EH (cell line): ENCODE measurements around the gene SCNN1G.

ENCODE experiments used
- DNase-seq: peaks from one replicate; pipeline ENCODE4 v3.0.0-alpha.2; 2015; ENCODE audit warnings: low read depth

SCNN1G gene

DNA sequence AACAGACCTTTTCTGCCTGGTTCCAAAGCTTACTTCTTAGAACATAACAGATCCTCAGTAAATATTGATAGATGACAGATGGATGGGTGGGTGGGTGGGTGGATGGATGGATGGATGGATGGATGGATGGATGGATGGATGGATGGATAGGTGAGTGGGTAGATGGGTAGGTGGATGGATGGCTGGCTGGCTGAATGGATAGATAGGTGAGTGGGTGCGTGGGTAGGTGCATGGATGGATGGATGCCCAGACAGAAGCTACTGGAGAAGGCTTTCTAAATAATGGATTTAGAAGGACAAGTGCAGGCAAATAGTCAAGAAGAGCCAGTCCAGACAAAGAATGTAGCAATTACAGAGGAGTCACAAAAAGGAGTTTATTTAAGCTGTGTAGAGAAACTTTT is 19.6 kb downstream of the SCNN1G start:
- no peak for DNase-seq

DNA sequence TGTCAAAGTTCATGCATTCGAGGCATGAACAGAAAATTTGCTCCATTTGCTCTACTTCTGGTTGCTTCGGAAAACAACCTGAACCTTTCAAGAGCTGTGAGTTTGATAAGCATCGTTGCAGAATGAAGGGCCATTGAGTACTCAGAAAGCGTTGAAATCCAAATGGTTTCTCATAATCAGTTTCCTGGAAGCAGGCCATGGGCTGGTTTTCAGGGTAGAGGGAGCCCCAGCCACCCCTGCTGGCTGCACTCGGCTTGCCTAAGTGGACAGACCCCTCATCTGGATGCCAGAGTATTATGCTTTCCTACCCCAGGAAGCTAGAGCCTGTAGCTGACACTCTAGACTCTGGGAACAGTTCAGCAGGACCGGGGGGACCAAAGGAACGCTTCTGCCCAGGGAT is 24.4 kb downstream of the SCNN1G start:
- no peak for DNase-seq

DNA sequence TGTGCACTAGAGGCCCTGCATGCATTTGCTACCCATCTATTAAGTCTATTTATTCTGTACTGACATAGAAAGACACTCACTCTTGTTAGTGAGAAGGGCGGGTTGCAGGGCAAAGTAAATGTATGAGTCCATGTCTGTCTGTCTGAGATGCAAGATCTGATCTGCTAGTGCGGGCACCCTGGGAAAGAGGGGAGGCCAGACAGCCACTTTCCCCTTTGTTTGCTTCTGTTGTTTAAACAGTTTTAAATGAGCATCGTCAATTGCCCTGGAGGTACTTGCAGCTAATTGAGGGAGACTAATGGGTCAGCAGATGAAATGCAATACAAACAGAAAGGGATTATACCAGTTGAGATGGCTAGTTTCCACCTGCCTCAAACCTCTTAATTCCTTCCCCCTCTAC is 24.9 kb downstream of the SCNN1G start:
- DNase-seq = no peak

DNA sequence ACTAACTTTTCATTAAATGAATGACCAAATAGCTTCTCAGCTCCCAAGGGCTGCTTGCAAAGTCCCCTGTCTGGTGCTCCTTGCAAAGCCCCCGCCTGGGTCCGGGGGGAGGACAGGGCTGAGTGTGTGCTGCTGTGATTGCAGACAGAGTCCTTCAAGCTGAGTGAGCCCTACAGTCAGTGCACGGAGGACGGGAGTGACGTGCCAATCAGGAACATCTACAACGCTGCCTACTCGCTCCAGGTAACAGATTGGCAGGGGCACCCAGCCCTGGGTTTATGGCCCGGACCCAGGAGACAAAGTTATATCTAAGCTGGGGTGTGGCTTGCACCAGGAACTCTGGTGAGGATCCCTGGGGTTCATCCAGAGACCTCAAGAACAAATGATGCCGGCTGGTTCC is 27.1 kb downstream of the SCNN1G start:
- no peak for DNase-seq

DNA sequence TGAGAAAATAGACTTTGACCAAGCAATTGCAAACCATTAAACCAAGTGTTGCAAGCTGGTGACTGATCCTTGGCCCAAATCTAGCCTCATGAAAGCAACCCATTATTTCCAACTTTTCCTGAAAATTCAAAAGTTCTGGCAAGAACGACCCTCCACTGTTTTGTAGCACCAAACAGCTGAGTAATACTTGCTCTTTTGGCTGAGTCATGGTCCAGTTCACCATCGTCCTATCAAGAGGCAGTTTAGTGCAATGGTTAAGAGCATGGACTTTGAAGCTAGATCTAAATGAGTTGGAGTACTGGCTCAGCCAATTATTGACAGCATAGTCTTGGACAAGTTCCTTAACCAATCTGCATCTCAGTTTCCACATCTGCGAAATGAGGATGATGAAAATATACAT is 31.3 kb downstream of the SCNN1G start:
- DNase-seq = no peak

DNA sequence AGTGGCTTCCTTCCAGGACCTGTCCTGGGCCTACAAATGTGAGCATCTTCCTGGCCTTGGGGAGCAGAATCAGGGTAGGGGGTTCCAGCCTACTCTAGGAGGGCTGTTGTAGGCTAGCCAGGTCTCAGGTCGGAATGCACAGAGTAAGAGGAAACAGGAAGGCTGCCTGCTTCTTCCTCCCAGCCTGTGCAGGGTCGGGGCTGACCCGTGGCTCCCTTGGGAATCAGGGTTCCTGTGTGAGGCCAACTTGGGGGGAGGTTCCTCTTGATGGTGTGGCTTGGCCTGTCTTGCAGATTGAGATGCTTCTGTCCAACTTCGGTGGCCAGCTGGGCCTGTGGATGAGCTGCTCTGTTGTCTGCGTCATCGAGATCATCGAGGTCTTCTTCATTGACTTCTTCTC is 32.3 kb downstream of the SCNN1G start:
- DNase-seq = no peak

DNA sequence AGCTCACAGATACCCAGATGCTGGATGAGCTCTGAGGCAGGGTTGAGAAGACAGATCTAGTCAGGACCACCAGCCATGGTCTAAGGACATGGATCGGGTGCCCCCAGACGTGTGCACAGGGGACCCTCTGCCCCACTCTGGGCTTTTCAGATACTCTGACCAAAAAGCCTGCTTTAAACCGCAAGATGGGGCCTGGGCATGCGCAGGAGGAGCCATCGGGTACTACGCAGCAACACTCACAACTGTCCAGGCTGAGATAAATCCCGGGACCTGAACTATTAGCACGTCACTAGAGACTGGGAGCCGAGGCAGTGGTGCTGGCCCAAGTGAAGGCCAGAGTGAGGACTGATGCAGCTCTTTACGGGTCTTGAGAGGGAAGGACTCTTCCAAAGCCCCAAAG is 32.9 kb downstream of the SCNN1G start:
- no peak for DNase-seq

DNA sequence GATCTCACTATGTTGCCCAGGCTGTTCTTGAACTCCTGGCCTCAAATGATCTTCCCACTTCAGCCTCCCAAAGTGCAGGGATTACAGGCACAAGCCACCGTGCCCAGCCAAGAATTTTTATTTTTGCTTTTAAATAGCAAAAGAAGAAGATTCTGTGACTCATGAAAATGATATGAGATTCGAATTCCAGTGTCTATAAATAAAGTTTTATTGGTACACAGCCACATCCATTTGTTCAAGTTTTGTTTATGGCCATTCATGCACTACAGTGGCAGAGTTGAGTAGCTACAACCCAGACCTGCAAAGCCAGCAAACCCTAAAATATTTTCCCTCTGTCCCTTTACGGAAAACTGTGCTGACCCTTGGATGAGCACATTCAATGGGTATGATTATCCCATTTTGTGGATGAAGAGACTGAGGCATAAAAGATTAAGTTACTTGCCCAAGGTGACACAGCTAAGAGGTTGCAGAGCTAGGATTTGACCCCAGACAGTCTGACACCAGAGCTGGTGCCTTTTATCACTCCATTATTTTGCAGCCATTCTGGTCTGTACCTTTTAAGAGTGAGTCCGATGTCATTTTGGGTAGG is 34.2 kb downstream of the SCNN1G start:
- peak; percentile 10 for DNase-seq

DNA sequence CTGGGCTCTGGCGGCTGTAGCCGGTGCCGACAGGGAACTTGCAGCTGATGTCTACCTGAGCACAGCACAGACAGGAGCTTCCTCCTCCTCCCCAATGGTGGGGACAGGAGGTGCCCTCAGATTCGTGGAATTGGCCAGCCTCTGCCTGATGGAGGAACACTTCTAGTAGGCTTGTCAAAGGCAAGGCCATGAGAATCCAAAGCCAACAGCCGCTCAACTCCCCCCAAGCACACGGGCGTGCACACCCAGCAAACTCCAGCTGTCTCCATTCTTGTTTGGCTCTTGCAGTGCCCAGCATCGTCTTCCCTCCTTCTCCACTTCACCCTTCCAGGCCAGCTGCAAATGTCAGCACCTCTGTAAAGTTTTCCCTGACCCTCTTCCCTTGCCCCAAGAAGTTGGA is 35.1 kb downstream of the SCNN1G start:
- DNase-seq = no peak

DNA sequence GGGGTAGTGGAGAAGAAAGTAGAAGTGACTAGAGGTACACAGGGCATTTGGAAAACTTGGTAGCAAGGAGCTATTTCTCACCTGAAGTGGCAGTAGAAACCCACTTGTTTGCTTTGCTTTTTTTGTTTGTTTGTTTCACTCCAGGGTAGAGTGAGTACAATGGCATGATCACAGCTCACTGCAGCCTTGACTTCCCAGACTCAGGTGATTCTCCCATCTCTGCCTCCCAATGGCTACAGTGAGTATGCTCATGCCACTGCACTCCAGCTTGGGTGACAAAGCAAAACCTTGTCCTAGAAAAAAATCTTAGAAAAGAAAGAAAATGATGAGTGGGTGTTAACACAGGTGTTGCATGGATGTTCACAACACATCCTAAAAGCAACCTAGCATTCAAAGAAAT is 40.4 kb downstream of the SCNN1G start:
- no peak for DNase-seq

DNA sequence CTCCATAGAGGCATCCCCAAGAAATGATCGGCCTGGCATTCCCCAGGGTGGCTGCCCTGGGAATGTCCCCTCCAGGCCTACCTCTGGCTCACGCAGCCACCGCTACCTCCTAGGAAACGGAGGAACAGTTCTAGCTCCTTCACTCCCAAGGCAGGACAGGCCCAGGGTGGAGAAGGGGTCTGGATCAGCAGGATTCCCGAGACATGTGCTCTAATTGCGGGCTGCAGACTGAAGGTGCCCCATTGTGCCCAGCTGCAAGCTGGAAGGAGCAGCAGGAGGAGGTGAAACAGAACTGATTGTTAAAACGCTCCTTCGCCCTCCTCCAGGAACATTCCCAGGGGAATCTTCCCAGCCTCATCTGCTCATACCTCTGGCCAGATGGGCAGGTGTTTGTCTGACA is 40.8 kb downstream of the SCNN1G start:
- DNase-seq = no peak

DNA sequence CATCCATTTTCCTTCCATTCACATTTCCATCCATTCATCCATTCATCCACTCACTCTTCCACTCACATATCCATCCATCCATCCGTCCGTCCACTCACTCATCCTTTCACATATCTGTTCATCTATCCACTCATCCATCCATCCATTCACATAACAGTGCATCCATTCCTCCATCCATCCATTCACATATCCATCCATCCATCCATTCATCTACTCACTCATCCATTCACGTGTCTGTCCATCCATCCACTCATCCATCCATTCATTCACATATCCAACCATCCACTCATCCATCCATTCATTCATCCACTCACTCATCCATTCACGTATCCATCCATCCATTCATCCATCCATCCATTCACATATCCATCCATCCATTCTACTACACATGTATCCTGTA is 42.6 kb downstream of the SCNN1G start:
- no peak for DNase-seq

DNA sequence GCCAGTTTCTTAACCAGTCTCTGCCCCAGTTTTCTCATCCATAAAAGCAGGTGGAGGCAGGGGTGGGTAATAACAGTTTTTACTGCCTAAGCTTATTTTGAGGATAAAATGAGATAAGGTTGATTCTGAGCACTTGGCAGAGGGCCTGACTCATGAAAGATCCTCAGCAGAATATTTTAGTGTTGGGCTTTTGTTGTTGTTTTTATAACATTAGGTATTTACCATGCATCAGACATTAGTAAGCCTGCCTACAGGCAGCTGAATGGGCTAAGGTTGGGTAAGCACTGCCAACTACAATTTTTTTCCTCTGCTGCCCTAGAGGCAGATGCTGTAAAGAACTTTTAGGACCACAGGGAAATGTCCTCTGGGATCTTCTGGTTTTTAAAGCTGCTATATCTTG is 43.1 kb downstream of the SCNN1G start:
- DNase-seq = no peak

DNA sequence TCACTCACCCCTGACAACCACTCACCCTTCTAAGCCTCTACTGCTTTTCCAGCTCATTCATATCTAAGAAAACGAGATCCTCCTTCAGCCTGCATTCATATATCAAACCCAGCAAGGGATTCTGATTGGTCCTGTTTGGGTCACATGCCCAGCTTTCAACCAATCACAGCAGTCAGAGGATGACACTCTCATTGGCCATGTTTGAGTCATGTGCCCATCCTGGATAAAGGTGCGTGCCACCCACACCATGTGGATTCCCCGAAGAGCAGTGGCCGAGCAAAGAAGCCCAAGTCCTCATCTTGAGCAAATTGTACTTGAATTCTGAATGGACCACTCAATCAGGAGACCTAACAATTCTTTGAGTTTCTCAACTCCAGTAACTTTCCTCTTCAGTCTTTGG is 45.0 kb downstream of the SCNN1G start:
- DNase-seq = no peak

DNA sequence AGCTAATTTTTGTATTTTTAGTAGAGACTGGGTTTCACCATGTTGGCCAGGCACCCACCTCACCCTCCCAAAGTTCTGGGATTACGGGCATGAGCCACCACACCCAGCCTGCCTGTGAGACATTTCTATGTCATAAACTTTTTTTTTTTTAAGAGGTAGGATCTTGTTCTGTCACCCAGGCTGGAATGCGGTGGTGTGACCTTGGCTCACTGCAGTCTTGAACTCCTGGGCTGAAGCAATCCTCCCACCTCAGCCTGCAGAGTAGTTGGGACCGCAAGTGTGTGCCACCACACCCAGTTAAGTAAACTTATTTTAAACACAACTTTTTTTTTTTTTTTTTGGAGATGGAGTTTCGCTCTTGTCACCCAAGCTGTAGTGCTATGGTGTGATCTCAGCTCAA is 47.2 kb downstream of the SCNN1G start:
- no peak for DNase-seq

DNA sequence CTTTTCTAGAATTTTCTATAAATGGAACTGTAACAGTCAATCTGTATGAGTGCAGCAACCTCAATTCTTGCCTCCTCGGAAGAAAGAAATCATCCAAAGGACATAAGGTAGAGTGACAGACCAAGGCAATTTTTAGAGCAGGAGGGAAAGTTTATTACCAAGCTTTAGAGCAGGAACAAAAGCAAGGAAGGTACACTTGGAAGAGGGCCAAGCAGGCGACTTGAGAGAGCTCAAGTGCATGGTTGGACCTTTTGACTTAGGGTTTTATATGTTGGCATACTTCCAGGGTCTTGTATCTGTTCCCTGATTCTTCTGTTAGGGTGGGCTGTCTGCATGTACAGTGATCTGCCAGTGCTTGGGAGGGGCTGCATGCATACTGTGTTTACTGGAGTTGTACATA is 50.3 kb downstream of the SCNN1G start:
- DNase-seq = no peak

DNA sequence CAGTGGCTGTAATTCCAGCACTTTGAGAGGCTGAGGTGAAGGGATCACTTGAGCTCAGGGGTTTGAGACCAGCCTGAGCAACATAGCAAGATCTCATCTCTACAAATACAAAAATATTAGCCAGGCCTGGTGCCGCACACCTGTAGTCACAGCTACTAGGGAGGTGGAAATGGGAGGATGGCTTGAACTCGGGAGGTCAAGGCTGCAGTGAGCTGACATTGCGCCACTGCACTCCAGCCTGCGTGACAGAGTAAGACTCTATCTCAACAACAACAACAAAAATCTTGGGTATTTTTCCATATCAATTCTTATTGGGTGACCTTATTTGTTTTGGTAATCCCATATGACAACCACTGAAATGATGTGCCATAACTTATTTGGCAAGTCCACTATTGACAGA is 52.6 kb downstream of the SCNN1G start:
- DNase-seq = no peak

DNA sequence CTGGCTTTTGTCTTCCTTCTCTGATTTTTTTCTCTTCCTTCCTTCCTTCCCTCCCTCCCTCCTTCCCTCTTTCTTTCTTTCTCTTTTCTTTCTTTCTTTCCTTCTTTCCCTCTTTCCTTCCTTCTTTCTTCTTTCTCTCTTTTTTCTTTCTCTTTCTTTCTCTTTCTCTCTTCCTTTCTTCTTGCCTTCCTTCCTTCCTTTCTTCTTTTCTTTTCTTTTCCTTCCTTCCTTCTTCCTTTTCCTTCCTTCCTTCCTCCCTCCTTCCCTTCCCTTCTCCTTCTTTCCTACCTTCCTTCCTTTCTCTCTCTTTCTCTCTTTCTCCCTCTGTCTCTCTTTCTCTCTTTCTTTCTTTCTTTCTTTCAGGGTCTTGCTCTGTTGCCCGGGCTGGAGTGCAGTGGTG is 54.4 kb downstream of the SCNN1G start:
- no peak for DNase-seq

DNA sequence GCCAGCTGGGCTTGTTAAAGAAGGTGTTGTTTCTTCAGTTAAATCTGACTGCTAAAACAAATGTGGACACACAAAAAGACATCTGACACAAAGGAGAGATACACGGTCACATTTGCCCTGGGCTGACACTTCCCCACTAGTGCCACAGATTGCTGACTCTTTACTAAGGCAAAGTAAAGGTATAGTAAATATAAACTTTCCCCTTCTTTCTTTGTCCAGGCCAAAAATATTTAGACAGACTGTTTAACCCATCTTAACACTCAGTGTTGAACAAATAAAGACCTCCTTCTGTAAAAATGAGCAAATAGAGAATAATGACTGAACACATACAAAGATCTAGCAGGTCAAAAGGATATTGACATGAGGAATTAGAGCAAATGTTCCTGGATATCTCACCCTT is 58.4 kb downstream of the SCNN1G start:
- no peak for DNase-seq

DNA sequence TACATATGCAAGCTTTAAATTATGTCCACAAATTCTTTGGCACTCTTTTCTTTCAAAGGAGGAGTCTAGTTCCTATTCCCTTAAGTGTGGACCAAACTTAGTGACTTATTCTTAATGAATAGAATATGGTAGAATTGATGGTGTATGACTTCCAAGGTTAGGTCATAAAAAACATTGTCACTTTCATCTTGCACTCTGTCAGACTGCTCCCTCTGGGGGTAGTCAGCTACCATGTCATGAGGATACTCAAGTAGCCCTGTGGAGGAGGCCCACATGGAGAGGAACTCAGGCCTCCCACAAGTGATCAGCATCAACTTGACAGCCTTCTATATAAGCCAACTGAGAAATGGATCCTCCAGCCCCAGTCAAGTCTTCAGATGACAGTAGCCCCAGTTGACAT is 61.6 kb downstream of the SCNN1G start:
- no peak for DNase-seq

DNA sequence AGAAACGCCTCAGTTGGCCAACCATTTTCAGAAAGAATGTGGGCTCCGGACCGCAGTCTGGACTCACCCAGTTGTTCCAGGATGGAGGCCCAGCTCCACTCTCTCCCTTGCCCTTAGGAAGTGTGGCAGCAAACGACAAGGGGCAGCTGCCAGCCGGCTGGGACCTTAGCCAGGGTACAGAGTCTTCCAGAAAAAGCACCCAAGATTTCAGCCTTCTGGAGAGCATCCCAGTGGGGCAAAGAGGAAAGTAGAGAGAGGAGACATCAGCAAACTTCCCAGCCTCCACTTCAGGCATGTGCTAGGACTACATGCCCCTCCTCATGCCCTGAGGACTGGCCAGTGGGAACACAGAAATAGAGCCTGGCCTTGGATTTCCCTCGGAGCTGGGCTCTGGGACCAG is 62.7 kb downstream of the SCNN1G start:
- DNase-seq = no peak

DNA sequence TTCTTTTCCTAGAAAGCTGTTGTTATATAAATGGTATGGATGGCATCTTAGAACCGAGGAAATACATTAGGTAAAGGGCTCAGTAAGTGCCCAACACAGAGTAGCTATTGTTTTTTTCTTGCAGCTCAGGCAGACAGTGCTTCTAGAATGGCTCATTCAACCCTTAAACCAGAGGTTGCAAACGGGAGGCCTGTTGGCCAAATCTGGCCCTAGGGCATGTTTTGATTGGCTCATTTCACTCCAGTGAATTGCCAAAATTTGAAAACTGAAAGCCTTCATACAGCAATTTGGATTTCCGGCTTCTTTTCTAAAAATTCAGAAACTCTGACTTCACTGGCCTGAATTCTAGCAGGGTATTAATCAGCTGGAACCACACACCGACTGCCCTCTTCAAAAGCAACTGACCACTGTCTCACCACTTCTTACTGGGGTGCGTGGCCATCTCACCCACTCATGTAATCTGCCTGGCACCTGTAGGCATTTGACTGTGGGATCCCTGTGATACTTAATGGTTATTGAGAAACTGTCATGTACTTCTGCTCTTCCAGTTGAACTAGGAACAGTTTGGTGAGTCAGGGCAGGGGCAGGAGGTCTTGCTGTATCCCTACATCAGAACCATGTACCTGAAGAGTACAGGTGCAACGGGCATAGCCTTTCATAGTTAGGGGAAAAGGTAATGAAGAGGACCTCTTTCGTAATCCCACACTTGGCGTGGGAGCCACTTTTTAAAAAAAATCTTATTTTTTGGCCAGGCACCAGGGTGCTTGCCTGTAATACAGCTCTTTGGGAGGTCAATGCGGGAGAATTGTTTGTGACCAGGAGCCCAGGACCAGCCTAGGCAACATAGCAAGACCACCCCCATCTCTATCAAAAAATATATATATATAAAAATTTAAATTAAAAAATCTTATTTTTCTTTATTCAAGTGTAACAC is 66.0 kb downstream of the SCNN1G start:
- DNase-seq = peak; percentile 23

DNA sequence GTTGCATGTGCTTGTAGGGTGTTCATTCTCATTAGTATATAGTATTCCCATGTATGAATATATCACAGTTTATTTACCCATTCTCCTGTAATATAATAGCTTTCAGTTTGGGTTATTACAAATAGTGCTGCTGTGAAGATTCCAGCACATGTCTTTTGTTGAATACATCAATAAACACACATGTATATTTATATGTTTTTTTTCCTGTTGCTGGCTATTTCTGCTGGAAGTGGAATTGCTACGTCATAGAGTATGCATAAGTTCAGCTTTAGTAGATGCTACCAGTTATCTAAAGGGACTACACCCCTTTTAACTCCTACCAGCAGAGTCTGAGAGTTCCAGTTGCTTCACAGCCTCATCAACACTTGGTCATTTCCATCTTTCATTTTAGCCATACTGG is 67.3 kb downstream of the SCNN1G start:
- DNase-seq = no peak

DNA sequence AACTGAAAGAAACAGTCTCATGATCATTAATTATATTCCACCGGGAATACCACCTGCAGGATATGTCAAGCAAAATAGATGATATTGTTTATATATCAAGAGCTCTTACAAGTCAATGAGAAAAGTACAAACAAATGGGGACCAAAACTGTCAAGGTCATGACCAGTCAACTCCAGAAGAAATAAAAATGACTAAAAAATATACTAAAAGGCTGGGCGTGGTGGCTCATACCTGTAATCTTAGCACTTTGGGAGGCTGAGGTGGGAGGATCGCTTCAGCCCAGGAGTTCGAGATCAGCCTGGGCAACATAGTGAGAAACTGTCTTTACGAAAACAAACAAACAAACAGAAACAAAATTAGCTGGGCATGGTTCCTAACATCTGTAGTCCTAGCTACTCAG is 69.8 kb downstream of the SCNN1G start:
- DNase-seq = no peak
